HEK293 (cell line): ENCODE results near the gene SOX2.

Experiments used
- CTCF ChIA-PET: fragments of 350-600 bp; formaldehyde crosslinking; extraction: SDS; loops from one replicate; lab custom pipeline; 2021; ENCODE audit warnings: antibody characterized with exemption; lab: Yijun Ruan, JAX
- POLR2A ChIA-PET: fragments of 300-600 bp; formaldehyde crosslinking; extraction: SDS; loops from one replicate; lab custom pipeline; 2020; ENCODE audit warnings: antibody characterized with exemption, inconsistent platforms; lab: Yijun Ruan, JAX
- H3K27ac ChIP-seq: fragments of 200-500 bp; sonication (Bioruptor generic); 2 replicates; pipeline ENCODE4 v1.5.1; 2014; ENCODE audit warnings: low read depth, low read length, control low read depth, inconsistent platforms; ENCODE audit errors: extremely low read depth
- H3K36me3 ChIP-seq, 2 experiments: fragments of 200-500 bp in 1 of 2; sonication (Bioruptor generic) in 1 of 2; 1 replicate in 1 of 2; 2 replicates in 1 of 2; pipeline ENCODE4 v1.5.1; 2014 to 2017; ENCODE audit warnings: inconsistent platforms in 2 of 2, low read length in 2 of 2; ENCODE audit not compliant: control insufficient read depth in 2 of 2, insufficient read depth in 1 of 2
- H3K4me1 ChIP-seq: fragments of 200-500 bp; sonication (Bioruptor generic); 2 replicates; pipeline ENCODE4 v1.5.1; 2014; ENCODE audit warnings: mild to moderate bottlenecking, low read length, inconsistent platforms; ENCODE audit not compliant: control insufficient read depth, insufficient read depth
- H3K4me3 ChIP-seq: 2 replicates; pipeline ENCODE4 v1.5.1; 2011; ENCODE audit warnings: low read depth, mild to moderate bottlenecking, control low read depth, low read length, moderate library complexity
- H3K9me3 ChIP-seq: fragments of 200-500 bp; sonication (Bioruptor generic); 2 replicates; pipeline ENCODE4 v1.5.1; 2014; ENCODE audit warnings: low read depth, low read length, inconsistent platforms; ENCODE audit not compliant: control insufficient read depth, insufficient read depth
- ELK4 ChIP-seq: IDR thresholded peaks from 2 replicates; pipeline ENCODE4 v1.6.1; 2011; ENCODE audit warnings: mild to moderate bottlenecking, low read depth, low read length, borderline replicate concordance
- GLIS1 ChIP-seq: fragments of 450-650 bp; formaldehyde crosslinking; IDR thresholded peaks from 2 replicates; pipeline ENCODE4 v1.5.1; 2016; ENCODE audit warnings: missing biosample characterization, missing genetic modification characterization
- HOXC10 ChIP-seq: sonication (generic); formaldehyde crosslinking; IDR thresholded peaks from 2 replicates; pipeline ENCODE4 v1.8.1; 2023; ENCODE audit warnings: mild to moderate bottlenecking, missing genetic modification reagents
- MYNN ChIP-seq: fragments of 450-650 bp; formaldehyde crosslinking; IDR thresholded peaks from 2 replicates; pipeline ENCODE4 v1.5.1; 2016; ENCODE audit warnings: missing biosample characterization, missing genetic modification characterization, borderline replicate concordance
- OSR2 ChIP-seq: fragments of 450-650 bp; formaldehyde crosslinking; IDR thresholded peaks from 2 replicates; pipeline ENCODE4 v1.5.1; 2016; ENCODE audit warnings: missing biosample characterization, missing genetic modification characterization
- PRDM4 ChIP-seq: fragments of 450-650 bp; formaldehyde crosslinking; IDR thresholded peaks from 2 replicates; pipeline ENCODE4 v1.5.1; 2017; ENCODE audit warnings: missing biosample characterization, missing genetic modification characterization
- RBAK ChIP-seq: fragments of 450-650 bp; formaldehyde crosslinking; IDR thresholded peaks from 2 replicates; pipeline ENCODE4 v1.5.1; 2016; ENCODE audit warnings: missing biosample characterization, missing genetic modification characterization
- REPIN1 ChIP-seq: fragments of 450-650 bp; formaldehyde crosslinking; IDR thresholded peaks from 2 replicates; pipeline ENCODE4 v1.5.1; 2017; ENCODE audit warnings: missing biosample characterization, missing genetic modification characterization, low read depth
- TSHZ1 ChIP-seq: fragments of 450-650 bp; formaldehyde crosslinking; IDR thresholded peaks from 2 replicates; pipeline ENCODE4 v1.5.1; 2016; ENCODE audit warnings: missing biosample characterization, missing genetic modification characterization, borderline replicate concordance
- YY1 ChIP-seq: fragments of 450-650 bp; formaldehyde crosslinking; IDR thresholded peaks from 2 replicates; pipeline ENCODE4 v1.5.1; 2018; ENCODE audit warnings: missing biosample characterization, missing genetic modification characterization
- YY2 ChIP-seq: fragments of 450-650 bp; formaldehyde crosslinking; IDR thresholded peaks from 2 replicates; pipeline ENCODE4 v1.5.1; 2016; ENCODE audit warnings: missing biosample characterization, missing genetic modification characterization
- ZBTB26 ChIP-seq: fragments of 450-650 bp; formaldehyde crosslinking; optimal IDR thresholded peaks from 2 replicates; pipeline ENCODE3; 2016; ENCODE audit warnings: missing biosample characterization, mild to moderate bottlenecking, missing genetic modification characterization
- ZNF112 ChIP-seq: fragments of 450-650 bp; formaldehyde crosslinking; IDR thresholded peaks from 2 replicates; pipeline ENCODE4 v1.5.0; 2017; ENCODE audit warnings: missing biosample characterization, missing genetic modification characterization
- ZNF146 ChIP-seq: fragments of 450-650 bp; formaldehyde crosslinking; IDR thresholded peaks from 2 replicates; pipeline ENCODE4 v1.5.1; 2016; ENCODE audit warnings: missing biosample characterization, missing genetic modification characterization
- ZNF184 ChIP-seq: fragments of 450-650 bp; IDR thresholded peaks from 2 replicates; pipeline ENCODE4 v1.5.1; 2018; ENCODE audit warnings: missing biosample characterization, mild to moderate bottlenecking, missing genetic modification characterization
- ZNF19 ChIP-seq: fragments of 450-650 bp; formaldehyde crosslinking; IDR thresholded peaks from 2 replicates; pipeline ENCODE4; 2016; ENCODE audit warnings: missing biosample characterization, missing genetic modification characterization, low read depth
- ZNF202 ChIP-seq: fragments of 450-650 bp; formaldehyde crosslinking; IDR thresholded peaks from 2 replicates; pipeline ENCODE4 v1.5.1; 2016; ENCODE audit warnings: missing biosample characterization, missing genetic modification characterization, borderline replicate concordance
- ZNF266 ChIP-seq: fragments of 450-650 bp; formaldehyde crosslinking; IDR thresholded peaks from 2 replicates; pipeline ENCODE4 v1.5.1; 2016; ENCODE audit warnings: missing biosample characterization, missing genetic modification characterization, low read depth
- ZNF37A ChIP-seq: fragments of 450-650 bp; IDR thresholded peaks from 2 replicates; pipeline ENCODE4 v1.5.1; 2018; ENCODE audit warnings: missing biosample characterization, missing genetic modification characterization
- ZNF394 ChIP-seq: fragments of 450-650 bp; formaldehyde crosslinking; IDR thresholded peaks from 2 replicates; pipeline ENCODE4 v1.5.1; 2016; ENCODE audit warnings: missing biosample characterization, missing genetic modification characterization, mild to moderate bottlenecking, moderate library complexity, borderline replicate concordance
- ZNF433 ChIP-seq: fragments of 450-650 bp; formaldehyde crosslinking; IDR thresholded peaks from 2 replicates; pipeline ENCODE4 v1.5.1; 2016; ENCODE audit warnings: missing biosample characterization, missing genetic modification characterization, low read depth
- ZNF544 ChIP-seq: fragments of 450-650 bp; formaldehyde crosslinking; IDR thresholded peaks from 2 replicates; pipeline ENCODE4 v1.5.0; 2017; ENCODE audit warnings: missing biosample characterization, missing genetic modification characterization
- ZNF585B ChIP-seq: fragments of 450-650 bp; formaldehyde crosslinking; IDR thresholded peaks from 2 replicates; pipeline ENCODE4 v1.5.1; 2016; ENCODE audit warnings: missing biosample characterization, missing genetic modification characterization
- ZNF704 ChIP-seq: fragments of 450-650 bp; formaldehyde crosslinking; IDR thresholded peaks from 2 replicates; pipeline ENCODE4 v1.5.1; 2016; ENCODE audit warnings: missing biosample characterization, missing genetic modification characterization
- ZNF707 ChIP-seq: fragments of 450-650 bp; formaldehyde crosslinking; IDR thresholded peaks from 2 replicates; pipeline ENCODE4 v1.5.1; 2016; ENCODE audit warnings: missing biosample characterization, missing genetic modification characterization
- ZNF777 ChIP-seq: fragments of 450-650 bp; formaldehyde crosslinking; IDR thresholded peaks from 2 replicates; pipeline ENCODE4 v1.5.1; 2017; ENCODE audit warnings: missing biosample characterization, missing genetic modification characterization, borderline replicate concordance
- ZNF837 ChIP-seq: fragments of 450-650 bp; formaldehyde crosslinking; IDR thresholded peaks from 2 replicates; pipeline ENCODE4 v1.5.1; 2016; ENCODE audit warnings: missing biosample characterization, missing genetic modification characterization
- ZSCAN30 ChIP-seq: fragments of 450-650 bp; IDR thresholded peaks from 2 replicates; pipeline ENCODE4 v1.5.1; 2018; ENCODE audit warnings: missing biosample characterization, mild to moderate bottlenecking, missing genetic modification characterization, moderate library complexity

Gene SOX2

GRCh38 chr3:181712226-181712552 is 464 bp downstream of the SOX2 start:
- ChIA-PET POLR2A (no interaction called here), CTCF (interaction anchor here (1.7 kb wide), 1 partner anchor 10 kb away, joined by 4 read pairs; no protein-coding TSS in a partner anchor)
- Histone ChIP-seq H3K27ac (peak overlapping the region; percentile 95), H3K9me3 (no peaks in the 10 kb centered on the region), H3K36me3 (no peaks in the 10 kb centered on the region), H3K4me3 (peak overlapping the region; percentile 84), H3K4me1 (peaks cover 10% of the 10 kb centered on the region)
- no peak for TF ChIP-seq ZNF184
- no peak for TF ChIP-seq ZNF707
- TF ChIP-seq ZNF777 (tag by site-specific recombination), result no peak
- no peak for TF ChIP-seq ZNF202
- TF ChIP-seq HOXC10 (CRISPR knock-in tag), result no peak
- no peak for TF ChIP-seq REPIN1 (tag by site-specific recombination)
- no peak for TF ChIP-seq ZNF394
- no peak for TF ChIP-seq ZNF19 (tag by site-specific recombination)
- TF ChIP-seq ZNF266, result no peak
- no peak for TF ChIP-seq ZNF146
- TF ChIP-seq RBAK, result no peak
- TF ChIP-seq GLIS1 (tag by site-specific recombination), result no peak
- no peak for TF ChIP-seq ZNF433 (tag by site-specific recombination)
- no peak for TF ChIP-seq ZNF837 (tag by site-specific recombination)
- TF ChIP-seq ZNF544 (tag by site-specific recombination), result no peak
- no peak for TF ChIP-seq ELK4
- no peak for TF ChIP-seq ZNF585B (tag by site-specific recombination)
- no peak for TF ChIP-seq TSHZ1 (tag by site-specific recombination)
- TF ChIP-seq OSR2 (tag by site-specific recombination), result no peak

GRCh38 chr3:181712553-181713279 is 991 bp downstream of the SOX2 start:
- H3K27ac ChIP-seq, result peak overlapping the region; percentile 95
- ChIA-PET CTCF (interaction anchor here (0.9 to 1.7 kb wide), 2 partner anchors 11 to 394 kb away, joined by 3 to 4 read pairs; no protein-coding TSS in a partner anchor), POLR2A (no interaction called here)
- peak overlapping the region; percentile 84 for H3K4me3 ChIP-seq
- no peaks in the 10 kb centered on the region for H3K36me3 ChIP-seq
- no peaks in the 10 kb centered on the region for H3K9me3 ChIP-seq
- peaks cover 13% of the 10 kb centered on the region for H3K4me1 ChIP-seq
- no peak for TF ChIP-seq ZNF704 (tag by site-specific recombination)
- TF ChIP-seq ZNF37A (tag by site-specific recombination), result no peak
- peak; percentile 96 for TF ChIP-seq ZBTB26 (tag by site-specific recombination)
- no peak for TF ChIP-seq PRDM4
- TF ChIP-seq ZSCAN30 (tag by site-specific recombination), result peak; percentile 49; the same call in 1 of the 2 replicates
- TF ChIP-seq MYNN (tag by site-specific recombination), result 0 out of 2 replicates have a peak, but pooled peaks have one; percentile 19
- no peak for TF ChIP-seq YY1 (tag by site-specific recombination)
- TF ChIP-seq YY2 (tag by site-specific recombination), result no peak
- TF ChIP-seq ZNF112 (tag by site-specific recombination), result no peak
